ENCODE measurements around the gene SEPTIN1. TPM values are rescaled to one million over a fixed set of nuclear protein-coding genes. Genes with fewer than 3 reads are reported as not detected.
A peak's percentile ranks its signal among the peaks of the same experiment; 100 is the strongest.

The SEPTIN1 gene
- total RNA-seq, 4 donors from 2014 or later: 1.2 to 7.1 (median 2.7) TPM

DNA sequence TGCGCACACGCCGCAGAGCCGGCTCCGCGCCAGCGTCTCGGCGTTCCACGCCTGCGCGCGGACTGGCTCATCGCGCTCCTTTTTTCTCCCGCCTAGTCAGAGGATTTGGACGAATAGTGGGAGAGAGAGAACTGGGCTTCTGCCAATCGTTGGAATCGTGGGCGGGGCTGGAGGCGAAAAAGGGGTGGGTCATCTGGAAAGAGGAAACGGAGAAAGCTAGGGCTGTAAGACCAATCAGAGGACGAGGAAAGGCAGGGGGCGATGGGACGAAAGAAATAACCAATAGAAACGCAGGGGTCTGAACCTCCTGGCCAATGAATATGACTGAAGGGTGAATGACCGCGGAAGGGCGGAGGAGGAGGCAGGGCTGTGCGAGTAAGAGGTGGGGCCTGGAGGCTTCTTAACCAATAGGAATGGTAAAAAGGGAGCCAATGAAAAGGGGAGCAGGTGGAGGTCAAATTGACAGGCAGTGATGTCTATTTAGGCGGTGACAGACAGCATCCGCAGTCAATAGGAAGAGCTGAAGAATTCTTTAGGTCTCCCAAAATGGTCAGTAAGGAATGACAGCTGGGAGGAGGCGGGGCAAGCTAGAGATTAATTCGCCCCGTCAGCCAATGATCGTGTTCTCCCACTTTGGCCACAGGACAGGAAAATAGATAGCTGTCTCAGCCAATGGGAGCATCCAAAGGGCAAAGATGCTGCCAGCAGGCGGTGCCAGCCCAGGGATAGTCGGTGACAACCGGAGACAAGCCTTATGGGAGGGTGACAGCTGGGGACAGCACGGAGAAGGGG is 11.7 kb downstream of the SEPTIN1 start, which contains the start of gene TBC1D10B:
Gene TBC1D10B, minus strand, starts transcription at position 39 of the 792 bp plus-strand sequence. CDS start 311 bp downstream, outside the sequence.
- Histone ChIP-seq H3K27me3 (no peaks in the 10 kb centered on the region), H3K36me3 (peaks cover 0 to 12% (median 0%) of the 10 kb centered on the region in 3 donors), H3K4me1 (peaks cover 19 to 50% (median 34%) of the 10 kb centered on the region in 3 donors), H3K27ac (peak within 1 kb of the TSS; percentile 90 to 98 (median 96)), H3K9me3 (no peaks in the 10 kb centered on the region), H3K4me3 (peak within 1 kb of the TSS; percentile 64 to 94 (median 74))
- 0% methylated on average over 24 of the region's 40 CpGs for WGBS, 2 donors
- peak; percentile 100 for DNase-seq
- TF ChIP-seq CTCF (IDR thresholded peaks at IDR 0.05) (peak in 2 of 6 experiments; percentile 35 to 41), POLR2A (IDR thresholded peaks at IDR 0.05) (peak in 3 of 4 donors; percentile 40 to 72 (median 54))
- intact Hi-C loops (cut with DNase I): no loop called here

DNA sequence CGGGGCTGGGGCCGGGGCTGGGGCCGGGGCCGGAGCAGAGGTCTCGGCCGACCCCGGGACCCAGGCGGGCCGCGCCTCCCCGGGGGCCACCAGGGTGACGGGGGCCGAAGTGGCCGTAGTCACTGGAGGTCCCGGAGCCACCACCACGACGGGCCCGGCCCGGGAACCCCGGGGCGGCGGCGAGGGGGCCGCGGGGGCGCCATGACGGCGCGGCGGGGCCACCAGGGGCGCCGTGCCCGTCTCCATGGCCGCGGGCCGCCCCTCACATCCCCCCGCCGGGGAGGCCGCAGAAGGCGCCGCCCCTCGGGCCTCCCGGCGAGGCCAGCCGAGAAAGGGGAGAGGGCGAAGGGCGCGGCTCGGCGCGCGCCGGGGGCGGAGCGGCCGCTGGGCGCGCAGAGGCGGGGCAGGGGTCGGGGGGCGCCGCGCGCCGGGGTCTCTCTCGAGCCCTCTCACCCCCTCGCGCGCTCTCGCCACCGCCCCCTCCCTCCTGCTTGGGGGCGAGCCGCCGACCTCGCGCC is 12.4 kb downstream of the SEPTIN1 start:
- intact Hi-C loops (cut with DNase I): no loop called here
- Histone ChIP-seq H3K27me3 (no peaks in the 10 kb centered on the region), H3K9me3 (no peaks in the 10 kb centered on the region), H3K4me1 (peaks cover 19 to 56% (median 34%) of the 10 kb centered on the region in 3 donors), H3K36me3 (peaks cover 0 to 19% (median under 1%) of the 10 kb centered on the region in 3 donors), H3K4me3 (peak overlapping the region; percentile 64 to 94 (median 74)), H3K27ac (peak overlapping the region; percentile 80 to 98 (median 96))
- TF ChIP-seq CTCF (IDR thresholded peaks at IDR 0.05) (peak in 1 of 6 experiments; percentile 27), POLR2A (IDR thresholded peaks at IDR 0.05) (peak in 1 of 4 donors; percentile 78)
- DNase-seq: no peak
- WGBS, 2 donors: no CpG with 5 or more reads among the region's 76 CpGs

- TF ChIP-seq POLR2A (IDR thresholded peaks at IDR 0.05) (no peak), CTCF (IDR thresholded peaks at IDR 0.05) (no peak)
- no peak for DNase-seq
- 0% methylated on average over 4 to 13 of the region's 45 CpGs for WGBS, 2 donors
- peaks cover 0 to 26% (median 6%) of the 10 kb centered on the region in 3 donors for H3K36me3 ChIP-seq
- peak overlapping the region; percentile 80 to 98 (median 96) for H3K27ac ChIP-seq
- H3K4me3 ChIP-seq: peak overlapping the region; percentile 64 to 94 (median 74)
- H3K9me3 ChIP-seq: no peaks in the 10 kb centered on the region
- intact Hi-C loops (cut with DNase I): no loop called here
- H3K27me3 ChIP-seq: no peaks in the 10 kb centered on the region
- H3K4me1 ChIP-seq: peaks cover 19 to 60% (median 34%) of the 10 kb centered on the region in 3 donors
Measured at GRCh38 chr16:30369091-30369937, 13.0 kb downstream of the SEPTIN1 start.

DNA sequence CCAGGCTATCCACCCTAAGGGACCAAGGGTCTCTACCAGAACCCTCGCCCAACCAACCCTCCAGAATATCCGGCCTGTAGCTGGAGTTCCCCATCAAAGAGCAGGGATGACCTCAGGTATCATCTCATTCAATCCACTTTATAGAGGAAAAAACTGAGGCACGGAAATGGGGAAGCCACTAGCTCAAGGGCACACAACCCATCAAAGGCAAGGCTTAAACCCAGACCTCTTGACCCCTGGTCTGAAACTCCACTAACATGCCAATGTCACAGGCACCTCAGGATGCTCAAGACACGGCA is 13.6 kb downstream of the SEPTIN1 start:
- peaks cover 0 to 31% (median 6%) of the 10 kb centered on the region in 3 donors for H3K36me3 ChIP-seq
- no peak for DNase-seq
- no peaks in the 10 kb centered on the region for H3K9me3 ChIP-seq
- H3K27ac ChIP-seq: peak overlapping the region; percentile 80 to 98 (median 96)
- WGBS, 2 donors: 0% methylated on average over 1 of the region's 4 CpGs; no CpG with 5 or more reads in 1 of the 2 donors
- H3K4me3 ChIP-seq: peak overlapping the region; percentile 64 to 94 (median 74)
- H3K4me1 ChIP-seq: peaks cover 19 to 60% (median 34%) of the 10 kb centered on the region in 3 donors
- no peak for TF ChIP-seq CTCF (IDR thresholded peaks at IDR 0.05)
- TF ChIP-seq POLR2A (IDR thresholded peaks at IDR 0.05): no peak
- intact Hi-C loops (cut with DNase I): no loop called here
- no peaks in the 10 kb centered on the region for H3K27me3 ChIP-seq

Data from esophagus squamous epithelium (tissue), 5 donors.